GM15510 (cell line): ENCODE results near the gene CNPY1.
A peak's percentile ranks its signal among the peaks of the same experiment; 100 is the strongest.

Experiments
- POLR2A ChIP-seq: IDR thresholded peaks from 3 replicates; pipeline ENCODE4 v1.6.1; 2011; ENCODE audit warnings: borderline replicate concordance; ENCODE audit not compliant: insufficient read length; ENCODE audit errors: extremely low read depth

CNPY1 gene

DNA sequence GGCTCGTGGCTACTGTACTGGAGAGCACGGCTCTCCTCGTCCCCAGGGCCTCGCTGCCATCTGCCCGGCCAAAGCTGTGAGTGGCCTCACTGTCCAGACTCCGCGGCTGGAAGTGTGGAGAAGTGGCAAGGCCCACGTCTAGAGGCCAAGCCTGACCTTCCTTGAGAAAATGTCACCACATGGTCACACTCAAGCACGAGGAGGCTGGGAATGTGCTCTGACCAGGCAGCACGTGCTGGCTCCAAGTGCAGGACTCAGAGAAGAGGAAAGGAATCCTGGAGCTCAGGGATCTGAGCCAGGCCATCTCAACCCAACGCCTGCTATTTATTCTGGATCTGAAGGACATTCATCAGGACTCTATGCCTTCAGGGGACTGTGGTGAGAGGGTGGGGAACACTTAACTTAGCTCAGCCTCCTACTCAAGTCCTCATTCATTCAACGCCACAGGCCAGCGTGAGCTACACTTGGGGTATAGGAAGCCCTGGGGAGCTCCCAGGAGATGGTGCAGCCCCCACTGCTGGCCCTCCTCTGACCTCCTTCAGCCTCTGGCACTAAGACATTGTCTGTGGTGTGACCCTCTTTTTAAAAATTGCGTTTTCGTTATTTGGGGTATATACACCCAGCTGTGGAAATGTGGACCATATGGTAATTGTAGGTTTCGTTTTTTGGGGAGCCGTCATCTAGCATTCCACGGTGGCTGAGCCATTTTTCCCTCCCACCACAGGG lies 59.4 kb downstream of the CNPY1 start:
- no peak for TF ChIP-seq POLR2A

DNA sequence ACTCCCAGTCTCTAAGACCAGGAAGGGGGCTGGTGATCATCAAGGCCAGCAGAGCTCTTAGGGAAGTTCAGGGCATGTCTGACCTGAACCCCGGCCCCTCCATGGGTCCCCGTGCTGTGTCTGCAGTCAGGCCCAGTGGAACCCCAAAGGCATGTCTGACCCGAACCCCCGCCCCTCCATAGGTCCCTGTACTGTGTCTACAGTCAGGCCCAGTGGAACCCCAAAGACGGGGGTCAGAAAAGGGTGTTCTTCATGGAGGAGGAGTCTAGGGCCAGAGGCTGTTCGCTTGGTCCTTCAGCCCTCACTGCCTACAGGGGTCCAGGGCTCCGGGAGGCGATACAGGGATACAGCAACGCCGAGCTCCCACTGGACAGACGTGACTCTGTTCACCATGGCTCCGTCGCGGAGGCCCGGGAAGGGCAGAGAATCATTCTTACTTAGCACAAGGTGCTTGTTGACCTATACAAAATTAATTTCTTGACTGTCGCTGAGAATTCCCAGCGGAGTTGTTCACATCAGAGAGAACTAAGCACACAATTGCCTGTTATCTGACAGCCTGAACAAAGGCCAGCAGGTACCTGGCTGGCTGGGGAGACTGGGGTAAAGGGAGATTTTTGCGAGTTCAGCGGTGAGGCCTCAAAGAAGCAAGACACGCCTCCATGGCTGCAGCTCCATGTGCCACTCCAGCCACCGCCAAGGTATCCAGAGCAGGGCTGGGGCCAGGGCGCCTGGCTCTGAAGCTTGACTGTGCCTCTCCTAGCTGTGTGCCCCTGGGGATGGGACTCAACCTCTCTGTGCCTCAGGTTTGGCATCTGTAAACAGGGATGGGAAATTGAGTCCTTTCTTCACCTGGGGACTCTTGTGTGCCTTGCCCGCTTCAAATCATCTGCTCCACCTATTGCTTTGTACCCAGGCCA lies 61.6 kb downstream of the CNPY1 start:
- no peak for TF ChIP-seq POLR2A

DNA sequence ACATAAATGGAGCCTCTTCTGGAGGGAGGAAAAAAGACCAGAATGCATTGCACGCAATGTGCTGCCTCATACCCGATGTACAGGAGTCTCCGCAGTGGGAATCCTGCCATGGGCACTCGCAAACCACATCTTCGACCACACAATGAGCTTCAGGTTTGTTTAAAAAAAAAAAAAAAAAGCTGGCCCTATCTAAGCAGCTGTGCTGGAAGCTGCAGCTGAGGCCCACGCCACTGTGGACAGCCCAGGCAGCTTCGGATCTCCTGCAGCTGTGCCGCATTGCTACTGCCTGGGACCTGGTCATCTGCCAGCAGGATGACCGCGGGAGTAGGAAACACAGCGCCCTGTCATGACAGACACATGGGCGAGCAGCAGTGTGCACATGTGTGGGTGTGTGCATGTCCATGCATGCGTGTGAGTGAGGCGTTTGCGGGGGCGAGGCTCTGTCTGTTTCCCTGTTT lies 62.5 kb downstream of the CNPY1 start:
- TF ChIP-seq POLR2A, result no peak

DNA sequence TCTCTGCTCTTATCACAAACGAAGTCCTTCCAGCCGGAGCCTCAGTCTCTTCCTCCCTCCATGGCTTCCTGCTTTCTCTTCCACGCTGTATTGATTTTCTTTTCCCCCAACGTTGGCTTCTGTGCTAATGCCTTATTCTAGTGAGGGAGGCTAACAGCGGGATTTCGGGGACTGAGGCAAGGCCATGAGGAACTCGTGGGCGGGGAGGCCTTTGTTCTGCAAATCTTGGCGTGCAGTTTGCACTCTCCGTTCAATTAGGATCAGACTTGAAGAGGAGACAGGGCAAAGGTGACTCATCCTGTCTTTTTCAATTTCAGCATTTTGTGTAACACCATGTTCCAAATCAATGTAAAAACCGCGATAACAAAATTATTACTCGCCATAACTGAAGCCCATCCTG lies 63.1 kb downstream of the CNPY1 start:
- no peak for TF ChIP-seq POLR2A

DNA sequence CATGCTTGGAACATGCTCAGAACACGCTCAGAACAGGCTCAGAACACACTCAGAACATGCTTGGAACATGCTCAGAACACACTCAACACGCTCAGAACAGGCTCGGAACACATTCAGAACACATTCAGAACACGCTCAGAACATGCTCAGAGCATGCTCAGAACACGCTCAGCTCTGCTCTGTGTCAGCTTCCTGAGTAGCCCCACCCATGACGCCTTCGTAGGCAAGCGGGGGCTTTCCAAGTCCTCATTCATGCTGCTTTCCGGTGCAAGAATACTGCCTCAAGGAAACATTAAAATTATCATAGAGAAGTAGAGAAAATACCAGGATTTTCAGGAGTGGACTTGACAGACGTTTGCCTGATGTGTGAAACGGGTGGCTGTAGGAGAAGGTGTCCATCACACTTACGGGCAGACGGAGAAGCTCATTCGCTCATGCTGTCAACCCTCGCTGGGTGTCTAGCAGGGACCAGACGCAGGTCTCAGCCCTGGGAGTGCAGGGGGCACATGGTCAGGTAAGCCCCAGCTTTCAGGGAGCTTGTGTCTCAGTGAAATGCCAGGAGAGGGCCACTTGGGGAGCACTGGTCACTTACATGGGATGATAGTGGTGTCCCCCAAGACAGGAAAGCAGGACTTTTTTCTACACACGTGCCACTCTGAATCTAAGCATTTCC lies 63.7 kb downstream of the CNPY1 start:
- TF ChIP-seq POLR2A, result peak; percentile 16

DNA sequence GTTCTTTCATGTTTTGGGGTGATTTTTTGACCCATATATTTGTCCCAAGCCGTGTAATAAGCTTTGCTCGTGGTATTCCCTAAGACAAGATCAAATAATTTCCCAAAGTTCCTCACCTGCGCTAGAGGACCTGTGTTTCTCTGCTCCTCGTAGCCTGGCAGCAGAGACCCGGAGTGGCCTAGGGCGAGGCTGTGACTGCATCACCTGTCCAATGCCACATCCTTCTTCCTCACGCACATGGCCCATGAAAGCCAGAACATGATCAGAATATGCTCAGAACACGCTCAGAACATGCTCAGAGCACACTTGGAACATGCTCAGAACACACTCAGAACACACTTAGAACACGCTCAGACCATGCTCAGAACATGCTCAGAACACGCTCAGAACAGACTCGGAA lies 64.6 kb downstream of the CNPY1 start:
- TF ChIP-seq POLR2A, result no peak

DNA sequence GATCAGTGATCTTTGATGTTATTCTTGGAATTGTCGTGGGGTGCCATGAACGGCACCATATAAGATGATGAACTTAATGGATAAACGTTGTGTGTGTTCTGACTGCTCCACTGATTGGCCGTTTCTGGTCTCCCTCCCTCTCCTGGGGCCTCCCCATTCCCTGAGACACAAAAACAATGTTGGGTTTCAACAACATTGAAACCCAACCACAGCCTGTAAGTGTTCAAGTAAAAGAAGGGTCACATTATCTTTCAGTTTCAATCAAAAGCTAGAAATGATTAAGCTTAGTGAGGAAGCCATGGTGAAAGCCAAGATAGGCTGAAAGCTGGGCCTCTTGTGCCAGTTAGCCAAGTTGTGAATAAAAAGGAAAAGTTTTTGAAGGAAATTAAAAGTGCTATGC lies 68.9 kb downstream of the CNPY1 start:
- no peak for TF ChIP-seq POLR2A

DNA sequence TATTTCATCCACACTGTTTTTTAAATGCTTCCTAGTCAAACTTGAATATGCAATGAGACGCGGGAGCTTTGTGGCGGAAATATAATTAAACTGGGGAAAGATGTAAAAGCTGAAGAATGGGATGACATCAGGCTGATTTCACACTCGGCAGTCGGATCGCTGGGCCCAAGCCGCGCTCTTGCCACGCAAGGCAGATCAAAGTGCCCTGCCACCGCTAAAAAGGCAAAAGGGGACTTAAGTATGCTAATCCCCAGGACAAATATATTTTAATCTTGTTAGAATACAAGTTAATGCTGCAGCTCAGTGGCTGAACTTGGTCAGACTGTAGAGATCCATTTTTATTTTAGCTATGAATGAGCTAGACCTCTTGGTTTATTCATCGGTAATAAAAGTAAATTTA lies 74.6 kb downstream of the CNPY1 start:
- no peak for TF ChIP-seq POLR2A

DNA sequence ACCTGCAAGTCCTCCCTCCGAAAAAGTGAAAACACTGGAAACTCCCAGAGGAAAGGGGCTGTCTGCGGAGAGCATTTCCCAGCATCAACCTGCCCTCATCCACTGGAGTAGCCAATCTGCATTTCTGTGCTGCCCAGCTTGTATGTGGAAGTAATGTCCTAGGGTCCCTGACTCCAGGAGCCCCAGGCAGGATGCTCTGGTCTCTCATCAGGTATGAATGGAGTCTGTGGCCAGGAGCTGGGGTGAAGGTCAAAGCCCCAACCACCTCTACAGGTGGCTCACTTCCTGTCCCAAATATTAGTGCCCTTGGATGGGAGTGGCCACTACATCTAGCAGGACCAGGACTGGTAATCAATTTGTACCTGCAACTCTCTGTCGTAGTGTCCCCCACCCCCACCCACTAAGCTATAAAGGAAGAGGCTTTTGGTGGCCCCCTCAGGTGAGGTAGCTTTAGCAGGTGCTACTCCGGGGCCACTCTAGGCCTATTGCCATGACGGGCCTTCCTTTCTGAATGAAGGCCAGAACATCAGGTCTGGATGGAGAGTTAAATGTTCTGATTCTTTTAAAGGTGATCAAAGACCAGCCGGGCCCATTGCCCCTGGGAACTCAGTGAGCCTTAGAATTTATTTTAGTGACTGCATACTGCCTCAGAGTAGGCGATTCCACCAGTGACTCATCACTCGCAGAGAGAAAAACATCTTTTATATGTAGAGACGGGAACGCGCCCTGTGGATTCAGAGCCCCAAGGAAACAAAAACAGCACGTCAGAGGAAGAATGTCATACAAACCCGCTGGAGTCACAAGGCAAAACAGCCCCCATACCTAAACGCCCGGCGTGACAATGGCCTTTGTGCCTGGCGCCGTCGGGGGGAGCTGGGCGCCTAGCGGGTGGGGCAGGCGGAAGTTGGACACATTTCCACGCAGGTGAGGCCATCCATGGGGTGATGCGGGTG lies 75.4 kb downstream of the CNPY1 start:
- no peak for TF ChIP-seq POLR2A

DNA sequence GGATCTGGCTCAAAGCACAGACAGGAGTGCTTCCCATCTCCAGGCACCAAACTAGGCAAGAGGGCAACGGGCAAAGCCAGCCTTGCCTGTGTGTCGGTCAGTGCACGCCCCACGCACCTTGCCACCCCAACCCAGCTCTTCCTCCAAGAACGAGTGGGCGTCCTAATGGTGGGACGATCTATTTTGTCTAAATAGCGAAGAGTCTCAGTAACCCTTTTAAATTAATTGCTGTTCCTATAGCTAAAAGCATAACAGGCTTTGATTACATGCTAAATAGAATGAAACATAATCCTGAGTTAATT lies 76.2 kb downstream of the CNPY1 start:
- no peak for TF ChIP-seq POLR2A

DNA sequence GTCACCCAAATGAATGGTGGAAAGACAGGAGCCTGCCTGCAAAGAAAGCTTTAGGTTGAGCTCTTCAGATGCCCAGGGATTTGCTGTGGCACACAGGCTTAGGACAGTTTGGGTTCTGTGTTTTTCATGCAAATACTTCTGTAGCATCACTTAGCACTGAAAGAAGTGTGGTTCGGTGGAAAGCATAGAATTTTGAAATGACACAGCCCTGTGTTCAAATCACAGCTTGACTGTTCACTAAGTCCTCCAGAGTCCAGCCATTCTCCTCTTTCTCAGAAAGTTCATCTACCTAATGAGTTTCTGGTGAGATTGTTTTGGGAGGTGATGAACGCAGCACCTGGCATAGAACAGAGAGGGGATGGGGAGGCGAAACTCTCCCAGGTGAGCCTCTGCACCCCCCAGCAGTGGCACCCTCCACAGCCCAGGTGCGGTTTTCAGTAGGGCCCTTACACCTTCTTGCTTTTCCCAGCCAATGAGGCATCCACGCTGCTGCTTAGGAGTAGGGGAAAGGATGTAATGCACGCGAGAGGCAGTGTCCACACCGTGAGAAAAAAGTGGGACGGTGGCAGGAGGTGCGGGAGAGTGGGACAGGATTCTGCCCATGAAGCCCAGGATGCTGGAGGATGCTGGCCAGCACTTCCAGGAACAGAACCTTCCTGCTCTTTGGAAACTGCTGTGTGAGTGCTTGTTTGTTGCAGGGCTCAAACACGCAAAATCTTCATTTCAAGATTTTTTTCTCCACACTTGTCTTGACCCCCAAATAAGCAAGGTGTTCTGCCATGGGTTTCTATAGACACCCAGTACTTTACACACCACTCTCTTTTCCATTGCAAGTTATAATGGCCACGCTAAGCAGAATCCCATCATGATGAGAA lies 76.8 kb downstream of the CNPY1 start:
- TF ChIP-seq POLR2A, result no peak

DNA sequence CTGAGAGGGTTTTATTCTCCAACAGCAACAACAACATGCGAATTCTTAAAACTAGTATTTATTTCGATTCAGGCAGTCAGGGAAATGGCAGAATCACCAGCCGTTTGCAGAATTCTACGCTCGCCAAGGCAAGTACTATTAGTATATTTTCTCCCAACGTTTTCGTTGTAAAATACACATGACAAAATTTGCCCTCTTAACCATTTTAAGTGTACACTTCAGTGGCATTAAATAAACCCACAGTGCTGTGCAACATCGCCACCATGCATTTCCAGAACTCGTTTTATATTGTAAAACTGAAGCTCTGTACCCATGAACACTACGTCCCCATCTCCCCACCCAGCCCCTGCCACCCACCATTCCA lies 77.6 kb downstream of the CNPY1 start:
- no peak for TF ChIP-seq POLR2A
